HG02588 (cell line): ENCODE results near the gene CEP85L.
"Not testable (repeated sequence)": the region's sequence is repeated elsewhere in the genome, so short reads cannot be mapped to it uniquely, and the experiment has no call there.

Experiments used
- ATAC-seq: cut with Tn5 transposase; IDR thresholded peaks from one replicate; pipeline ENCODE4 v1.9.1; 2021; ENCODE audit warnings: mild to moderate bottlenecking, moderate library complexity; ENCODE audit not compliant: unreplicated experiment

The CEP85L gene

GRCh38 chr6:118436482-118436881 is 214.9 kb downstream of the CEP85L start:
- no peak for ATAC-seq

- not testable (repeated sequence) for ATAC-seq
Measured at GRCh38 chr6:118434147-118434546, 217.2 kb downstream of the CEP85L start.

GRCh38 chr6:118421312-118421711 is 230.1 kb downstream of the CEP85L start:
- ATAC-seq = not testable (repeated sequence)

GRCh38 chr6:118419448-118420394 is 231.7 kb downstream of the CEP85L start:
- no peak for ATAC-seq
